Tibial nerve (tissue), 4 donors: Measurements from ENCODE around the gene MED20. TPM values are rescaled to one million over a fixed set of nuclear protein-coding genes. Genes with fewer than 3 reads are reported as not detected.

ENCODE experiments used
- DNase-seq, 2 donors: peaks; one replicate each; pipeline ENCODE4 v3.0.0-alpha.2; 2019; ENCODE audit warnings: low spot score in 2 of 2
- H3K27ac ChIP-seq, 4 donors: fragments of 200-600 bp; sonication (generic) in 3 of 4; one replicate each; pipeline ENCODE4 v1.5.1; 2017 to 2019; ENCODE audit warnings: mild to moderate bottlenecking in 1 of 4
- H3K27me3 ChIP-seq, 2 donors: fragments of 200-600 bp; sonication (generic) in 1 of 2; one replicate each; pipeline versions ENCODE4 v1.5.1 to v1.6.0; 2017 to 2019
- H3K36me3 ChIP-seq, 3 donors: fragments of 200-600 bp; sonication (generic); one replicate each; pipeline ENCODE4 v1.5.1; 2018 to 2019
- H3K4me1 ChIP-seq, 4 donors: fragments of 200-600 bp; sonication (generic) in 3 of 4; one replicate each; pipeline ENCODE4 v1.5.1; 2017 to 2019
- H3K4me3 ChIP-seq, 4 donors: fragments of 200-600 bp; sonication (generic) in 3 of 4; one replicate each; pipeline ENCODE4 v1.5.1; 2017 to 2019; ENCODE audit warnings: mild to moderate bottlenecking in 1 of 4, moderate library complexity in 1 of 4
- H3K9me3 ChIP-seq, 4 donors: fragments of 200-600 bp; sonication (generic) in 3 of 4; one replicate each; pipeline ENCODE4 v1.5.1; 2017 to 2019
- CTCF ChIP-seq, 5 experiments: fragments of 200-600 bp in 3 of 5; fragments of 450-650 bp in 2 of 5; sonication (generic) in 3 of 5; IDR thresholded peaks; one replicate each; pipeline ENCODE4 v1.5.1; 2016 to 2019; ENCODE audit warnings: antibody characterized with exemption in 5 of 5, mild to moderate bottlenecking in 3 of 5, moderate library complexity in 2 of 5
- EP300 ChIP-seq, 2 donors: sonication (generic); formaldehyde crosslinking; IDR thresholded peaks; one replicate each; pipeline ENCODE4 v1.6.1; 2017; ENCODE audit warnings: antibody characterized with exemption in 2 of 2, mild to moderate bottlenecking in 1 of 2
- POLR2A ChIP-seq, 2 donors: fragments of 450-650 bp; IDR thresholded peaks; one replicate each; pipeline ENCODE4 v1.6.1; 2017; ENCODE audit warnings: antibody characterized with exemption in 2 of 2, mild to moderate bottlenecking in 2 of 2, moderate library complexity in 2 of 2
- WGBS, 2 donors: methylation state at CpG; one replicate each; pipeline ENCODE4 v1.1.5; 2018; 5-methylcytosine and 5-hydroxymethylcytosine counted together
- total RNA-seq, 4 donors: library from RNA; depleted of rRNA; stranded (reverse); fragments of >200 nt; gene quantifications; one replicate each; pipeline ENCODE4 v1.1.0, GENCODE V29; 2016

The MED20 gene
- total RNA-seq, 4 donors from 2014 or later: 8.0 to 15.0 (median 12.2) TPM

DNA sequence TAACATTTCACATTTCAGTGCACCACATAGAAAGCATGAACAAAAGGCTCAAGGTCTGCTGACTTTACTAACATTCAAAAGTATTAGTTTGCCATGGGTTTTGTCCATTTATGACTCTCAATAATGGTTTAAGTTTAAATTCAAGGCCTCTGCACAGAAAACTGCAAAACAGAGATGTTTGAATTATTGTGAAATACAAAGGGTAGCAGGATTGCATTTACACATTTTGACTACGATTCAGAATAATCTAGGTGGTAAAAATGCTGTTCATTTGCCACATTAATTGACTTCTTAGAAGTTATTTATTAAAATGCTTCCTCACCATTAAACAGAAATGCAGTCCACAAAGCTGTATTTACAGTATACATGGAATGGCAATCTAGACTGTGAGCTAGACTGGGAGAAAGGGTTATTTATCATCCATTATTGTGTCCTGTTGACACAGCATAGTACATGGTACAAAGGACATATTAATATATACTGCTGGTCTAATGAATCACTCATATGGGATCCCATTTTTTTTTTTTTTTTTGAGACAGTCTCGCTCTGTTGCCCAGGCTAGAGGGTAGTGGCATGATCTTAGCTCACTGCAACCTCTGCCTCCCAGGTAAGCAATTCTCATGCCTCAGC lies 43.8 kb downstream of the MED20 start:
- no peaks in the 10 kb centered on the region for H3K36me3 ChIP-seq
- DNase-seq: no peak
- TF ChIP-seq CTCF (IDR thresholded peaks at IDR 0.05): no peak
- TF ChIP-seq EP300 (IDR thresholded peaks at IDR 0.05): no peak
- TF ChIP-seq POLR2A (IDR thresholded peaks at IDR 0.05): no peak
- no peak overlapping the region for H3K4me3 ChIP-seq
- no peaks in the 10 kb centered on the region for H3K27me3 ChIP-seq
- no peak overlapping the region for H3K27ac ChIP-seq
- H3K4me1 ChIP-seq: no peaks in the 10 kb centered on the region
- no peaks in the 10 kb centered on the region for H3K9me3 ChIP-seq
- WGBS, 2 donors: 76 to 85% methylated on average over 2 of the region's 2 CpGs

- Histone ChIP-seq H3K27ac (no peak overlapping the region), H3K9me3 (no peaks in the 10 kb centered on the region), H3K4me1 (no peaks in the 10 kb centered on the region), H3K27me3 (no peaks in the 10 kb centered on the region), H3K4me3 (no peak overlapping the region), H3K36me3 (peaks cover 0 to 8% (median 0%) of the 10 kb centered on the region in 3 donors)
- 81 to 100% methylated on average over 1 of the region's 1 CpG for WGBS, 2 donors
- DNase-seq: no peak
- TF ChIP-seq POLR2A (IDR thresholded peaks at IDR 0.05): no peak
- no peak for TF ChIP-seq CTCF (IDR thresholded peaks at IDR 0.05)
- TF ChIP-seq EP300 (IDR thresholded peaks at IDR 0.05): no peak
Observed at GRCh38 chr6:41874741-41875140, 46.2 kb downstream of the MED20 start.

GRCh38 chr6:41872147-41872546 lies 48.8 kb downstream of the MED20 start:
- 91% methylated on average over 13 of the region's 13 CpGs for WGBS, 2 donors
- H3K9me3 ChIP-seq: no peaks in the 10 kb centered on the region
- H3K27me3 ChIP-seq: no peaks in the 10 kb centered on the region
- H3K4me1 ChIP-seq: no peaks in the 10 kb centered on the region
- H3K36me3 ChIP-seq: peaks cover 0 to 8% (median 0%) of the 10 kb centered on the region in 3 donors
- TF ChIP-seq POLR2A (IDR thresholded peaks at IDR 0.05) (no peak), EP300 (IDR thresholded peaks at IDR 0.05) (no peak), CTCF (IDR thresholded peaks at IDR 0.05) (no peak)
- DNase-seq: no peak
- no peak overlapping the region for H3K4me3 ChIP-seq
- H3K27ac ChIP-seq: no peak overlapping the region

GRCh38 chr6:41871691-41872090 lies 49.2 kb downstream of the MED20 start:
- TF ChIP-seq CTCF (IDR thresholded peaks at IDR 0.05) (no peak), POLR2A (IDR thresholded peaks at IDR 0.05) (no peak), EP300 (IDR thresholded peaks at IDR 0.05) (no peak)

DNA sequence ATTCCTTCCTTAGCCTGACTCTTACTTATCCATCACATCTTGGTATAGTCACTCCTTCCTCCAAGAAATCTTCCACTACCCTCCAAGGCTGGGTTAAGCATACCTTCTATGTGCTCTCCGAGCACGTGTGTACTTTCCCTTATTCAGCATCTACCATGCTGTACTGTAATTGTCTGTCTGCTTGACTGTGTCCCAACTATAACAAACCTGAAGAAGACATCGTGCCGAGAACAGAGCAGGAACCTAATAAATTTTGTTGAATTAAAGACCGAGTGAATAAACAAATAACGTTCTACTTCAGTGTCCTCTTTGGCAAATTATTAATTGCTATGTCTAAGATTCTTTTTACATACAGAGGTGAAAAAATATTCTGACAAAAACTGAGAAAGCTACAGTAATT lies 61.6 kb downstream of the MED20 start:
- no peak for DNase-seq

More at GRCh38 chr6:41871691-41872090, 49.2 kb downstream of the MED20 start:
- H3K27me3 ChIP-seq: no peaks in the 10 kb centered on the region
- H3K36me3 ChIP-seq: peaks cover 0 to 8% (median 0%) of the 10 kb centered on the region in 3 donors
- H3K9me3 ChIP-seq: no peaks in the 10 kb centered on the region
- no peak overlapping the region for H3K27ac ChIP-seq
- 97 to 98% methylated on average over 2 of the region's 2 CpGs for WGBS, 2 donors
- H3K4me3 ChIP-seq: no peak overlapping the region
- DNase-seq: no peak
- no peaks in the 10 kb centered on the region for H3K4me1 ChIP-seq

More for the DNA sequence above, 61.6 kb downstream of the MED20 start:
- Histone ChIP-seq H3K27ac (no peak overlapping the region), H3K27me3 (no peaks in the 10 kb centered on the region), H3K4me3 (no peak overlapping the region), H3K9me3 (no peaks in the 10 kb centered on the region), H3K4me1 (no peaks in the 10 kb centered on the region), H3K36me3 (no peaks in the 10 kb centered on the region)
- WGBS, 2 donors: 96% methylated on average over 6 of the region's 6 CpGs
- TF ChIP-seq EP300 (IDR thresholded peaks at IDR 0.05) (no peak), POLR2A (IDR thresholded peaks at IDR 0.05) (no peak), CTCF (IDR thresholded peaks at IDR 0.05) (no peak)
